GM19468 (cell line): ENCODE measurements around the gene LCN1.

Source experiments
- ATAC-seq: cut with Tn5 transposase; IDR thresholded peaks from one replicate; pipeline ENCODE4 v1.9.1; 2021; ENCODE audit warnings: mild to moderate bottlenecking, moderate library complexity, moderate number of reproducible peaks; ENCODE audit not compliant: unreplicated experiment; ENCODE audit errors: extremely low read depth

The LCN1 gene

DNA sequence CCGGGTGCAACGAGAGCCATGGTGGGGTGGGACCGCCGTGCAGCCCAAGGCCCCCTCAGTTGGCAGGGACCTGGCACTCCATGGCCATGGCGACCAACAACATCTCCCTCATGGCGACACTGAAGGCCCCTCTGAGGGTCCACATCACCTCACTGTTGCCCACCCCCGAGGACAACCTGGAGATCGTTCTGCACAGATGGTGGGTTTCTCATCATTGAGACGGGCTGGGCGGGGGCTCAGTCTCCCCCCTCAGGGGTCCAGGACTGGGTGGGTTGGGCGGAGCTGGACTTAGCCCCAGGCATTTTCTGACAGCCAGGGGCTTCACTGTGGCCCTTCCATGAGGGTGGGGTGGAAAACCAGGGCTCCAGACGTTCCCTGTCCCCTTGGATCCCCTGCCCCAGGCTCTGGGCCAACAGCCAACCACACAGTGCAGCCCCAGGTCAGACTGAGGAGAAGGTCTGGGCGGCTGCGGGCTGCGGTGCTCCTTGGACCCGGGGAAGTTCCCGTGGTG, 41.0 kb downstream of the LCN1 start:
- ATAC-seq, result no peak

DNA sequence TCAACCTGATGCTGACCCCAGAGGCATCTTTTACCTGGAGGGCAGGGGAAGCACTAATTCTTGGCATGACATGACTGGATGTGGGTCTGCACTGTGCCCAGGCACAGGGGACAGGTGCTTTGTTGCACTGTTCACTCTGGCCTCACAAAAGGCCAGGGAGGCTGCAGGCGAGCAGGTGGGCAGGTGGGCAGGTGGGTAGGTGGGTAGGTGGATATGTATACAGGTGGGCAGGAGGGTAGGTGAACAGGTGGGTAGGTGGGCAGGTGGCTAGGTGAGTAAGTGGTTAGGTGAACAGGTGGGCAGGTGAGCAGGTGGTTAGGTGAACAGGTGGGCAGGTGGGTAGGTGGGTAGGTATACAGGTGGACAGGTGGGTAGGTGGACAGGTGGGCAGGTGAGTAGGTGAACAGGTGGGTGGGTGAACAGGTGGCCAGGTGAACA, 41.8 kb downstream of the LCN1 start:
- no peak for ATAC-seq

DNA sequence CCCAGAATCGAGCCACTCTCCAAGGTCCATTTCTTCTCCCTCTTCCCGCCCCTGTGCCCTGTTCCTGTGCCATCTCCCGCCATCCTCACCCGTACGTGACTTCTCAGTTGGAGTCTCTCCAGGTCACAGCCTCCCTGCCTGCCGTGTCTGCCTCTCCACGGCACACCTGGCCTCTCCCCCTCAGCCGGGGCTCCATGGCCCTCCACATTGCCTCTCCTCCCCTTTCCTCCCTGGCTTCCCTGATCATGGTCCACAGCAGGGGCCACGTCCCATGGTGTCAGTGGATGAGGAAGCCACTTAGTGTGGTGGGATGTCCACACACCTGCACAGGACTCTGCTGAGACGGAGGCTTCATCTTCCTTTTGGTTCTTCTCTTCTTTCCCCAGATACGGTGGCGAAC, 42.6 kb downstream of the LCN1 start:
- no peak for ATAC-seq

DNA sequence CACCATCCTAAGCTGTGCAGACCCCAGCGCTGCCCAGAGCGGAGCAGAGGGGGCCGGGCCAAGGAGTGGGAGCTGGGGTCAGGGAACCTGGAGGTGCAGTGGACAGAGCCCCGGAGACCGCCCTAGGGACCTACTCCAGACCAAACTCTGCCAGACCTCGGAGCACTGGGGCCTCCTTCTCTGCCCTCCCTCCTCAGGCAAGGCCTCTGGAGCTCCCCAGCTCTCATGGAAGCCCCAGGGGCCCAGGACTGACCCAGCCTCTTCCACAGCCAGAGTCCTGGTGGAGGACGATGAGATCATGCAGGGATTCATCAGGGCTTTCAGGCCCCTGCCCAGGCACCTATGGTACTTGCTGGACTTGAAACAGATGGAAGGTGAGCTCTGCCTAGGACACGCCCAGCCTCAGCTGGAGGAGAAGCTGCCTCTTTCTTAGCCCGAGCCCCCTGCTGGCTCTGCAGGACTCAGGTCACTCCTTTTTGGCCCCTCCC, 43.9 kb downstream of the LCN1 start:
- ATAC-seq, result no peak

DNA sequence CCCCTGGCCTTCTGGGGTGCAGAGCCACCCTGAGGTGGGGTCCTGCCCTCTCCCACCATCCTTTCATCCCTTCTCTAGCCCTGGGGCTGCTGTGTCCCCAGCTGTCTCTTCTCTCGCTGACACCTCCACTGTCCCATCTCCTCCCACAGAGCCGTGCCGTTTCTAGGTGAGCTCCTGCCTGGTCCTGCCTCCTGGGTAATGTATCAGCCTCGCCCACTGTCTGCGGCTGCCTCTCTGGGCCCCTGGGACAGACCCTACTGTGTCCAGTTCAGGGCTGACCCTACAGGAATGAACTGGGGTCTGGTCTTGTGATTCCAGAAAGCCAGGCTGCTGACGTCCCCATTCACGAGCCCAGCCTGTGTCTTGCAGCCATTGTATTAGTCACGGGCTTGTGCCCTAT, 44.4 kb downstream of the LCN1 start:
- no peak for ATAC-seq

DNA sequence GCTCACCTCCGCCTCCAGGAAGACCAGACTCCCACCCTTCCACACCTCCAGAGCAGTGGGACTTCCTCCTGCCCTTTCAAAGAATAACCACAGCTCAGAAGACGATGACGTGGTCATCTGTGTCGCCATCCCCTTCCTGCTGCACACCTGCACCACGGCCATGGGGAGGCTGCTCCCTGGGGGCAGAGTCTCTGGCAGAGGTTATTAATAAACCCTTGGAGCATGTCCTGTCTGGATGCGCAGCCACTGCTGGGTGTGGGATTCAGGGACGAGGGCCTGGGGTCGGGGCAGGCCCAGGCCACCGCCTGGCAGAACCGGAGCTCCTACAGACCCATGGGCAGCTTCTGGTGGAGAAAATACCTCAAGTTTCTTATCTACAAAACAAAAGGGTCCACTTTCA, 45.3 kb downstream of the LCN1 start:
- no peak for ATAC-seq

DNA sequence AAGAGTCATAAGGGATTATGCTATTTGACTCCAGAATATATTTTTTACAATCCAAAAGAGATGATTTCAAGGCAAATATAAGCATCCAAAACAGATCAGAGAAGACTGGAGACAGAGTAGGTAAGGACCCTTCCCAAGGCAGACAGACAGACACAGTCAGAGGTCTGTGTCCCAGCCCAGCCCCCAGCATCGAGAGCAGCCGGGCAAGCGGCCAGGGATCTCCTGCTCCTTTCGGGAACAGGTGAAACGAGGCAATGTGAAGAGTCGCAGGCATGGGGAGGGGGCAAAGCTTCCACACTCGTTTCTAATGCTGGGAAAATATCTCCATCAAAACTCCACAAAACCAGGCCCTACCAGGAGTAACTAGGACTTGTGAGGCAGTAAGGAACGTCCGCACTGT, 46.1 kb downstream of the LCN1 start:
- no peak for ATAC-seq

DNA sequence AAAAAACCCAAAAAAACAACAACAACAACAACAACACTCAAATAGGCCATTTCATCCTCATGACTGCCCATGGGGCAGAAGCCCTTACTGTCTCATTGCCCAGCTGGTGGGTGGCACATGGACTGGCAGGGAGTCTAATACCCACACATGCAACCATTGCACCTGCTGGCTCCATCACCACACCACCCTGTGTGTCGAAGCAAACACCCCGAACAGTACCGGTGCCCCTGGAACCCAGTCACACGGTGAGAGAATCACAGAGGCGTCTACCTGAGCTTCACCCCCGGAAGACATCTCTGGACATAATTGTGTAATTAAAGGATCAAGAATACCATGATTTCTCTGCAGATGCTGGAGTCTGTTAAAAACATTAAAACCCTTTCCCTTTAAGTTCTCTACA, 46.8 kb downstream of the LCN1 start:
- ATAC-seq, result no peak

DNA sequence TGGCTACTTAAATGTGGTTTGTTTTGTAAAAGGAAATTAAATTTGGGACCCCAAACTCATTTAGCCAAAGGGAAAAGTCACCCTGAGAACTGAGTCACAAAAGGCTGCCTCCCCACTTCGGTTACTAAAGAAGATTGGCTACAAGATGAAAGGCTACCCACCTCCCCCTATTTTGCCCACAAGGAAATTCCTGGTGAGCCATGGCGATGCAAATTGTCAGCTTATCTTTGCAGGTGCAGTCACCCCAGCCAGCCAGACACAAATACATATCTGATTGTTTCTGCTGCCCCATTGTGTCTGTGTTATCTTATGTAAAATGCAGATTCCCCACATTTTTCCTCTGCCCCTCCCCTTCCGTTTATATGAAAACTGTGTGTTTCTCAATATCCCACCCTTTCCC, 49.2 kb downstream of the LCN1 start:
- ATAC-seq, result no peak

DNA sequence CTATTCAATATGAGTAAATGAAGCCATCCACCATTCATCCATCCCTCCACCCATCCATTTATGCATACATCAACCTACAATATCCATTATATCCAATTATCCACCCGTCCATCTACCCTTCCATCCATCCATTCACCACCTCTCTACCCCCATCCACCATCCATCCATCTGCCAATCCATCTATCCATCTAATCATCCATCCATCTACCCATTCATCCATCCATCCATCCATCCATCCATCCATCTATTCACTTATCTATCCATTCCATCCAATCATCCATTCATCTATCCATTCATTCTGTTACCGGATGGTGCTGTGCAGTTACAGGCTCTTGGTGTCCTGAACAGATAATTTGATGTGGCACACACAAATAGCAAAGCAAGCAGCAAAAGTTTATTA, 51.0 kb downstream of the LCN1 start:
- ATAC-seq, result no peak

DNA sequence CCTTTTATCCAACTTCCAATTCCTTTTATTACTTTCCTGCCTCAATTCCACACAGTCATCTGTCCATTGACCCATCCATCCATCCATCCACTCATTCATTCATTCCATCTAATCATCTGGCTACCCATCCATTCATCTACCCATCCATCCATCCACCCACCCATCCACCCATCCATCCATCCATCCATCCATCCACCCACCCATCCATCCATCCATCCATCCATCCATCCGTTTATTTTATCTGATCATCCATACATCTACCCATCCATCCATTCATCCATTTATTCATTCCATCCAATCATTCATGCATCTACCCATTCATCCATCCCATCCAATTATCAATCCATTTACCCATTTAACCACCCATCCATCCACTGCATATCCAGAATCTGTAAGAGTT, 51.9 kb downstream of the LCN1 start:
- no peak for ATAC-seq

DNA sequence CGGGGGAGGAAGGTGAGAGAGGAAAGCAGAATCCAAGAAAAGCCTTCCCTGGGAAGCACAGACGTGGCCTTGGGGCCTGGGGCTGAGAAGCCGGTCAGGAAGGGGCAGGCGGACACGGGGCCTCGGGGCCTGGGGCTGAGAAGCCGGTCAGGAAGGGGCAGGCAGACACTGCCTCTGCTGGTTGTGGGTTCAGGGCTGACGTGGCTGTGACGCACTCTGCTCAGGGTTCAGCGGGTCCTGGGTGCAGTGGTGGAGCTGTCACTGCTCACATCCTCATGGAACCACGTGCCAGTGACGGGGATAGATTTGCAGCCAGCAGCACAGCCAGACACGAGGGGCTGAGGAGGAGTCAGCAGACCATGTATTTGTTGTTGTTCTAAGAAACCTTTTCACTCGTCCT, 53.1 kb downstream of the LCN1 start:
- ATAC-seq, result no peak

DNA sequence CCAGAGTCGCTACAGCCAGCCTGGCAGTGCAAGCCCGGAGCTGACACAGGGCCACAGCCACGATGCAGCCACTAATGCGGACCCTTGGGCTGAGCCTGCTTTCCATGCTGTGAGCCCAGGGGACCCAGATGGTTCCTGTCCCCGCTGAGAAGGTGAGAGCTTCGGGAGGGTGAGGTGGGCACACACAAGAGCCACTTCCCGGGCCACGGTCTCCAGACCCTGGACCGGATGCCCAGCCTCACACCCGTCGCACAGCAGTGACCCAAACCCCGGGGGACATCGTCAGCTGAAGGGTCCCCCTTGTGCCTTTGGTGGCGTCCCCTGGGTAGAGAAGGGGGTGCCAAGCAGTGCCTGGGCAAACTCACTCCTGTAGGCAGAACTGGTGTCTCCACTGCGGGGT, 53.7 kb downstream of the LCN1 start:
- no peak for ATAC-seq
